NCI-H446 (cell line): ENCODE data around the gene PLD4.
"Not testable (repeated sequence)": the region's sequence is repeated elsewhere in the genome, so short reads cannot be mapped to it uniquely, and the experiment has no call there.

Experiments used
- DNase-seq, 2 experiments: peaks; one replicate each; lab custom pipeline; 2025; lab: John Stamatoyannopoulos, UW

PLD4 gene

DNA sequence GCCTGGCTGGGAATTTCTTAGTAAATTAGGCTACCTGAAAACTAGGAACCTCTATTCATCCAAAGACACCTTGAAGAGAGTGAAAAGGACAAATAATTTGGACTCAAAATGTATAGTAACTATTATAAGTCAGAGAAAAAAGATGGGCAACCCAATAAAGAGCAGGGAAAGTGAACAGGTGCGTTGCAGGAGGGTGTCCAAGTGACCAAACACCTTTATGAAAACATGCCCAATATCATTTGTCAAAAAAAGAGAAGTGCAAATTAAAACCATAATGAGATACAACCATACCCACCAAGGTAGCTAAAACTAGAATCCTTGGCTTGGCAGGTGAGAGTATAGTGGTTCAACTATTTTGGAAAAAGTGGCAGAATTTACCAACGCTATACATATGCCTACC lies 24.9 kb upstream of the PLD4 start:
- DNase-seq, result no peak

DNA sequence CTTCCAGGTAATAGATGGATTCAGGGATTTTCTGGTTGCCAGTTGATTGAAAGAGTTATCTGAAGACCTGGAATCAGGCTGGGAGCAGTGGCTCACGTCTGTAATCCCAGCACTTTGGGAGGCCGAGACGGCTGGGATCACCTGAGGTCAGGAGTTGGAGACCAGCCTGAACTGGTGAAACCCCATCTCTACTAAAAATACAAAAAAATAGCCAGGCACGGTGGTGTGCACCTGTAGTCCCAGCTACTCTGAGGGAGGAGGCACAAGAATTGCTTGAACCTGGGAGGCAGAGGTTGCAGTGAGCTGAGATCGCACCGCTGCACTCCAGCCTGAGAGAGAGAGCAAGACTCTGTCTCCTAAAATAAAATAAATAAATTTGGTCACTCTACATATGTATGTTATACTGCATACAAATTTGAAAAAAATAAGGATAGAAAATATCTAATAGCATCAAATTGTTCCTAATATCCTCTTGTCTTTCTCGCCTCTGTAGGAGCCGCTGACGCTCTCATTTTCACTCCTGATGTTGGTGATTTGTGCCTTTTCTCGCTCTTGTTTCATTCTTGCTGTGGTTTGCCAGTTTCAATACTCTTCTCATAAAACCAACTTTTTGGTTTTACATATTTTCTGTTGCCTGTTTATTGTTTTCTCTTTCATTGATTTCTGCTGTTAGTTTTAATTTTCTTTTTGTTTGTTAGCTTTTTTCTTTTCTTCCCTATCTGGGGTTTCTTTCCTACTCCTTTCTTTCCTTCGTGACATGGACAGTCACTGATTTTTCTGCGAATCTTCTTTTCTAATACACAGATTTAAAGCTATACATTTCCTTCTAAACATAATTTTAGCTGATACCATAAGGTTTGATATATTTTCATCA lies 23.8 kb upstream of the PLD4 start:
- no peak for DNase-seq

- no peak for DNase-seq
Measured at GRCh38 chr14:104903990-104904389, 20.7 kb upstream of the PLD4 start.

- DNase-seq, result not testable (repeated sequence)
Measured at GRCh38 chr14:104904650-104905578, 19.8 kb upstream of the PLD4 start.

DNA sequence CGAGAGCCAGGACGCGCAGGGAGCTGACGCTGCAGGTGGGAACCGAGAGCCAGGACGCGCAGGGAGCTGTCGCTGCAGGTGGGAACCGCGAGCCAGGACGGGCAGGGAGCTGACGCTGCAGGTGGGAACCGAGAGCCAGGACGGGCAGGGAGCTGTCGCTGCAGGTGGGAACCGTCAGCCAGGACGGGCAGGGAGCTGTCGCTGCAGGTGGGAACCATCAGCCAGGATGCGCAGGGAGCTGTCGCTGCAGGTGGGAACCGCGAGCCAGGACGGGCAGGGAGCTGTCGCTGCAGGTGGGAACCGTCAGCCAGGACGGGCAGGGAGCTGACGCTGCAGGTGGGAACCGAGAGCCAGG lies 19.1 kb upstream of the PLD4 start:
- DNase-seq, result not testable (repeated sequence)

DNA sequence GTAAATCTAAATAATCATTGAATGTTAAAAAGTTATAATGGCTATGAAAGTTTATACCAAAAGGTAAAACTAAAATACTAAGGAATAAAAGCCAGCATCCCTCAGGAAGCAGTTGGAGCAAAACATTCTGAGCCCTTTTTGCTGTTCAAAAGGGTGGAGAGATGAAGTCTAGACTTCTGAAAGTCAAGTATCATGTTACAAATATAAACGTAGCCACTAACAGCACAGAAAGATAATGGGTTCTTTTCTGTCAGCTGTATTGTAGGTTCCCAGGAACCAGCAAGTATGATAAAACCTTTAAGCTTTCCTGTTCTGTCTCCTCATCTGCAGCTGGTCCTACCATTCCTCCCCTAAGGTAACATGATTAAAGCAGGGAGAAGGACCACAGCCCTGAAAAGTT lies 16.4 kb upstream of the PLD4 start:
- DNase-seq, result no peak

DNA sequence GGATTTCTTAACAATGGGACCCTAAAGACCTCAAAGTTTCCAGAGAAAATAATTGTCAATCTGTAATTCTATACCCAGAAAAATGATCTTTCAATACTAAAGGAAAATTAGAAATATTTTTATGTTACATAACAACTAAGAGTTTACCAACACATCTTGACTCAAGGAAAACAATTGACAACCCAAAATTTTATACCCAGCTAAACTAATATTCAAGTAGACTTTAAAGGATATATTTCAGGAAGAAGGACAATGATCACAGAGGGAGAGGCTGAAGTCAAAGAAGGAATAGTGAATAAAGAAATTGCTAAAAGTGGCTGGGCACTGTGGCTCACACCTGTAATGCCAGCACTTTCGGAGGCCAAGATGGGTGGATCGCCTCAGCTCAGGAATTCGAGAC lies 12.6 kb upstream of the PLD4 start:
- no peak for DNase-seq

GRCh38 chr14:104913435-104913834 lies 11.2 kb upstream of the PLD4 start:
- no peak for DNase-seq

- no peak for DNase-seq
Measured at GRCh38 chr14:104917116-104917515, 7.6 kb upstream of the PLD4 start.

GRCh38 chr14:104917993-104918392 lies 6.7 kb upstream of the PLD4 start:
- no peak for DNase-seq

DNA sequence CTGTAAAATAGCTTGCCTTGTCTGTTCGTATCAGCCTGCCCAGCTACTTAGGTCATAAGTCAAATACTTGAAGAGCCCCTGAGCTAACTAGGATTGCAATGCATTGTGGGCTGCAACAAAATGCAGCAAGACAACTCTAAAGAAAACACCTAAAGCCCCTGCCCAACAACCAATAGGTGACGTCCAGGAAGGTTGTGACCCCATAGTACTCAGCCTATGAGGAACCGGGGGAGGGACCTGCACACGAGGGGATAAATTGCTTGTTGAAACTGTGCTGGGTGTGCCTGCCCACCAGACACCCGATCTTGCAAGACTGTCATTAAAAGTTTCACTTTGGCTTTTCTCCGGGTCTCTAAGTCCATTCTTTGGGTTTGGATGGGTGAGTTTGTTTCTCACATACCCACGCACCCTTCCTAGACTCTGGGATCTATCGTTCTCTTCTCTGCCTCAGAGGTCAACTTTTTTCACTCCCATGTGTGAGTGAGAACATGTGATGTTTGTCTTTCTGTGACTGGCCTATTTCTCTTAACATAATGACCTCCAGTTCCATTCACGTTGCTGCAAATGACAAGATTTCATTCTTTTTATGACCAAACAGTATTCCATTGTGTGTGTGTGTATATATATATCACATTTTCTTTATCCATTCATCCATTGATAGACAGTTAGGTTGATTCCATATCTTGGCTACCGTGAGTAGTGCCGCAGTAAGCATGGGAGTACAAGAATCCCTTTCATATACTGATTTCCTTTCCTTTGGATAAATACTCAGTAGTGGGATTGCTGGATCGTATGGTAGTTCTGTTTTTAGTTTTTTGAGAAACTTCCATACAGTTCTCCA lies 5.3 kb upstream of the PLD4 start:
- not testable (repeated sequence) for DNase-seq

- DNase-seq, result no peak
Measured at GRCh38 chr14:104919993-104920315, 4.7 kb upstream of the PLD4 start.

- DNase-seq, result no peak
Measured at GRCh38 chr14:104923640-104924420, 849 bp upstream of the PLD4 start.

DNA sequence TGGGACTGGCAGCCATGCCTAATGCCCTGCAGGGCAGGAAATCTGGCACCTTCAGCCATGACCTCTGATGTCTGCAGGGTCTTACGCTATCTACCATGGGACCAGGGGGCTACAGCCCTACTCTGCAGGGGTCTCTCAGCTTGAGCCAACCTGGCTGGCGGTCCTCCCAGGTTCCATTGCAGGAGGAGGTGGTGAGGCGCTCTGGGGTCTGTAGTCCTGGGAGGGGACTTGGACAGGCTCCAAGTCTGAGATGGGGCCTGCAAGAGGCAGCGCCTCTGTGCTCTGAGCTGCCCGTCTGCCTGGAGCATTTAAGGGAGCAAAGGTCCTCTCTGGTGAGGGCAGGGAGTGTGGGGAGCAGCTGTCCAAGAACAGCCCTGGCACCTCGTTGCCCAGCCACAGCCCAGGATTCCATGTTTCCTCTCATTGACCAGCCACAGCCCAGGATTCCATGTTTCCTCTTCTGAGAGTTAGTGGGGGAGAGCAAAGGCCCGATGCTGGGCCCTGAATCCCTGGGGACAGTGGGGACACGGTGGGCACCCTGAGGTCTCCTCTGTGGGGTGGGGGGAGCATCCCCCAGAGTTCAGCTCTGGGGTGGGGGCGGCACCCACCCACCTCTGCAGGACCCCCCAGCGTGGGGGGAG lies 655 bp downstream of the PLD4 start:
- no peak for DNase-seq

DNA sequence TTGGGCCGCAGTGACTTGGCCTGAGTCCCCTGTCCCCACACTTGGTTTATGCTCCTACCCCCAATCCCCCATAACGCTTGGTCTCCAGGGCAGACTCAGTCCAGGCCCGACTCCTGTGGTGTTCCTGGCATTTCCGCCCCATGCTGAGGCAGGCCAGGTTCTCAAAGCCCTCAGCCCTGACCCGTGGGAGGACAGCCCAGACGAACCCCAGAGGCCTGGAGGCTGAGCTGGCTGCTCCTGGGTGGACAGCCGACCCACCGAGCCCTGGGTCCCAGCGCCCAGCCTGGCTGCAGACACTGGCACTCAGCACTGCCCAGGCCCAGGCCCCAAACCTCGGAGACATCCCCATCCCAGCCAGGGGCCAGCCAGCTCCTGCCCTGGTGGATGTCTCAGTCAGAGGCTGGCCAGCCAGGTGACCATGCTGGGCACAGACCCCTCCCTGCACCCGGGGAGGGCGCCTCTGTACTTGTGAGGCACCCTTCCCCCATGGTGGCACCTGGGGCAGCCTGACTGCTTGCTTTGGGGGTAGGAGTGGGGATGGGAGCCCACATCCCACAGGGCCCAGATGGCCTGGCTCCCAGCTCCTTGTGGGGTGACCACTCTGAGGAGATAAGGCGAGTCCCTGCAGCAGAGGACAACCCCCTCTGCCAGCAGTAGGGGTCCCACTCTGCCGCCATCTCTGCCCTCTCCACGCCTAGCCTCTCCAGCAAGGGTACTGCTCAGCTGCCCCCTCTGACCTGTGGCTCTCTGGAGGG lies 1.4 kb downstream of the PLD4 start:
- DNase-seq, result no peak

DNA sequence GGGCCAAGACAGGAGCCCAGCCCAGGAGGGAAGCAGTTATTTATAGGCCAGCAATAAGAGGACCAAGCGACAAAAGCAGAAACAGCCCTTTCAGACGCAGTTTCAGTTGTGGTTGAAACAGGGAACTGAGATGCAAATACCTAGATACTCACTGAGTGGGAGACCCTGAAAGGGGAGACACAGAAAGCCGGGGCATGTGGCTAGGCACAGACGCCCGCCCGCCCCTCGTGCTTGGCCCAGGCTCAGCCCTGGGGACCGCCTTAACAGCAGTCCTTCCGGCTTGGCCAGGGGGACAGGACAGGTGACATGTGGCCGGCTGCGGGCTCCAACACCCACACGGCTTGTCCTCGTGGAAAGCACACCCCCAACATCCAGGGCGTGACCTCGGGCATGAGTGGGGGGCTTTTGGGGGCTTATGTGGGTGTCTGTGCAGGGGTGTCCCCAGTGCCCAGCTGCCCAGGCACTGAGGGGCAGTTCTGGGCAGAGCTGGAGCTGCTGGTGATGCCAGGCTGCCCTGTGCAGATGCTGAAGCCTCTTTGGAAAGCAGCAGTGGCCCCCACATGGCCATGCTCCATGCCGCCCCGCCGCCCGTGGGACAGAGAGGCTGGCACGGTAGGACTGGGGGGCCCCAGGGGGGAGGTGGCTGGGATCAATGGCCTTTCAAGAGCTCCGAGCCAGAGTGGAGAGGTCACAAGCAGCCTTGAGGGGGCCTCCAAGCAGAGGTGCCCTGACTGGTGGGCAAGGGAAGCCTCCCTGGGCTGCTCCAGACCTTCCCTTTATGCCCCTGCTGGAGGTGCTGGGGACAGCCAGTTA lies 2.1 kb downstream of the PLD4 start:
- DNase-seq, result no peak

DNA sequence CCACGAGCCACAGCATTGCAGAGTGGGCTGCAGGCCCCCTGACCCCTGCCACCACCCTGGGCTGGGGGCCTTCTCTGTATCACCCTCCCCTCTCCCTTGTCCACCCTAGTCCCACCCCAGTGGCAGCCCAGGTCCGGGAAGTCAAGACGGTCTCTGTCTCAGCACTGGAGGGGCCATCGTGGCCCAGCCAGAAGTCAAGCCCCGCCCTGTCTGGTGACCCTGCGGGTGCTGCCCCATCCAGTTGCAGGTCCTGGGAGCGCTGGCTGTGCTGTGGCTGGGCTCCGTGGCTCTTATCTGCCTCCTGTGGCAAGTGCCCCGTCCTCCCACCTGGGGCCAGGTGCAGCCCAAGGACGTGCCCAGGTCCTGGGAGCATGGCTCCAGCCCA lies 2.7 kb downstream of the PLD4 start:
- no peak for DNase-seq

DNA sequence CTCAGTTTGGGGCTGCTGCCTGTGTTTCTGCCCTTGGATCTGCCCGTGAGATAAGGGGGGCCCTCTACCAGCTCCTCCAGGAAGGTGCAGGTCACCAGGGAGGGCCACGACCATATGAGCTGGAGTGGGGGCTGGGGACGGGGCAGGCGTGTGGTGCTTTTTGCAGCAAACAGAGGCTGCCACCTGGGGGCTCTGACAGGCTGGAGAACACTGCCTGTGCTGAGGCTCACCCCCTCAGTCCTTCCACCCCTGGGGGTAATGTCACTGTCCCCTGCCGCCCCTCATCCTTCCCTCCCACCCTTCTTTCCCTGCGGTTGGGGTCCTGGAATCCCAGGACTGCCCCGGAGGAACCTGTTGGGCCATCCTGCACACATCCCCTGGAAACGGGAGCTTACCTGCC lies 3.2 kb downstream of the PLD4 start:
- no peak for DNase-seq

- DNase-seq, result no peak
Measured at GRCh38 chr14:104928391-104929133, 3.9 kb downstream of the PLD4 start.
